CD4-positive, alpha-beta T cell (primary cell): Measurements from ENCODE around the gene LGR4. TPM values are rescaled to one million over a fixed set of nuclear protein-coding genes. Genes with fewer than 3 reads are reported as not detected.
"Not testable (repeated sequence)": the region's sequence is repeated elsewhere in the genome, so short reads cannot be mapped to it uniquely, and the experiment has no call there.

ENCODE experiments used
- ATAC-seq: fragments of 200-7000 bp; cut with Tn5 transposase; one replicate; pipeline ENCODE4 v1.10.0; 2022; ENCODE audit warnings: mild to moderate bottlenecking; ENCODE audit not compliant: poor library complexity
- CTCF ChIA-PET: fragments of 350-600 bp; sonication (Branson Sonifier 250); formaldehyde crosslinking; loops from one replicate; lab custom pipeline; 2021; ENCODE audit warnings: antibody characterized with exemption, inconsistent platforms; lab: Charles Lee
- POLR2A ChIA-PET: fragments of 350-600 bp; sonication (Branson Sonifier 250); formaldehyde crosslinking; loops from one replicate; lab custom pipeline; 2021; ENCODE audit warnings: antibody characterized with exemption, inconsistent platforms; lab: Charles Lee
- DNase-seq, 14 experiments: peaks; one replicate each; pipeline ENCODE4 v3.0.0-alpha.2; 2013 to 2020; ENCODE audit warnings: mixed read lengths in 2 of 14
- H3K27ac ChIP-seq, 2 donors: one replicate each; pipeline versions ENCODE4 v1.5.1 to v1.7.0; 2013; ENCODE audit warnings: low read length in 2 of 2, low read depth in 1 of 2, mild to moderate bottlenecking in 1 of 2
- H3K27me3 ChIP-seq, 2 experiments: 1 replicate in 1 of 2; 2 replicates in 1 of 2; pipeline versions ENCODE4 v1.6.1 to v1.7.0; 2013; ENCODE audit warnings: low read length in 2 of 2, control low read depth in 1 of 2, mild to moderate bottlenecking in 1 of 2, moderate library complexity in 1 of 2; ENCODE audit not compliant: insufficient read depth in 2 of 2, control insufficient read depth in 1 of 2
- H3K36me3 ChIP-seq: one replicate; pipeline ENCODE4 v1.6.1; 2013; ENCODE audit warnings: low read length, control low read depth; ENCODE audit not compliant: insufficient read depth
- H3K4me1 ChIP-seq: one replicate; pipeline ENCODE4 v1.6.1; 2013; ENCODE audit warnings: low read length, control low read depth; ENCODE audit not compliant: insufficient read depth
- H3K4me3 ChIP-seq: one replicate; pipeline ENCODE4 v1.5.1; 2013; ENCODE audit warnings: mild to moderate bottlenecking, low read length, moderate library complexity
- H3K9me3 ChIP-seq, 2 experiments: 1 replicate in 1 of 2; 2 replicates in 1 of 2; pipeline versions ENCODE4 v1.6.1 to v1.7.0; 2013; ENCODE audit warnings: low read length in 2 of 2, mild to moderate bottlenecking in 2 of 2, control low read depth in 1 of 2, moderate library complexity in 1 of 2; ENCODE audit not compliant: control insufficient read depth in 1 of 2, insufficient read depth in 1 of 2
- H3K27ac Mint-ChIP-seq: one replicate; pipeline ENCODE4 v1.8.0; 2020; ENCODE audit warnings: mixed read lengths
- H3K27me3 Mint-ChIP-seq: one replicate; pipeline ENCODE4 v1.8.0; 2021; ENCODE audit warnings: mixed read lengths
- H3K36me3 Mint-ChIP-seq: one replicate; pipeline ENCODE4 v1.8.0; 2021; ENCODE audit warnings: low read depth, mixed read lengths
- H3K4me1 Mint-ChIP-seq: one replicate; pipeline ENCODE4 v1.8.0; 2021; ENCODE audit warnings: low read depth, mixed read lengths
- H3K4me3 Mint-ChIP-seq: one replicate; pipeline ENCODE4 v1.8.0; 2020; ENCODE audit warnings: mild to moderate bottlenecking, mixed read lengths
- H3K9me3 Mint-ChIP-seq: one replicate; pipeline ENCODE4 v1.8.0; 2020; ENCODE audit warnings: mixed read lengths
- CTCF ChIP-seq: fragments of 200-600 bp; IDR thresholded peaks from one replicate; pipeline ENCODE4 v1.8.0; 2022; ENCODE audit warnings: antibody characterized with exemption, mild to moderate bottlenecking
- intact Hi-C, 2 experiments: fragments of 100-400 bp; cut with DNase I in 1 of 2; cut with micrococcal nuclease in 1 of 2; formaldehyde crosslinking; loops; one replicate each; pipeline versions ENCODE4 v1.15.1 to v1.9.0; 2023 to 2025; cut with DNase I, micrococcal nuclease
- total RNA-seq, 174 experiments: library from RNA in 2 of 174; stranded (reverse) in 2 of 174; gene quantifications; one replicate each; pipeline ENCODE4 v1.2.3 and lab custom pipeline; 2021 to 2026

Gene LGR4
- total RNA-seq, 2 experiments from 2014 or later, result 0.69 to 0.87 TPM

- no peak for DNase-seq
- TF ChIP-seq CTCF, result no peak
- Mint-ChIP-seq H3K36me3 (peaks cover 25% of the 10 kb centered on the region), H3K27ac (no peak overlapping the region), H3K27me3 (no peaks in the 10 kb centered on the region), H3K9me3 (no peaks in the 10 kb centered on the region), H3K4me1 (no peaks in the 10 kb centered on the region), H3K4me3 (no peak overlapping the region)
- Histone ChIP-seq H3K9me3 (no peaks in the 10 kb centered on the region), H3K27me3 (no peaks in the 10 kb centered on the region), H3K4me3 (no peak overlapping the region), H3K36me3 (no peaks in the 10 kb centered on the region), H3K4me1 (no peaks in the 10 kb centered on the region), H3K27ac (no peak overlapping the region)
- CTCF ChIA-PET, result interaction anchor here (0.7 to 1.4 kb wide), 3 partner anchors 23 to 68 kb away, joined by 3 read pairs; no protein-coding TSS in a partner anchor
- POLR2A ChIA-PET, result no interaction called here
- ATAC-seq, result no peak
- intact Hi-C loops, result no loop called here
Observed at GRCh38 chr11:27347359-27348339, 124.9 kb downstream of the LGR4 start.

- Mint-ChIP-seq H3K4me1 (no peaks in the 10 kb centered on the region), H3K27me3 (no peaks in the 10 kb centered on the region), H3K36me3 (peaks cover 4% of the 10 kb centered on the region), H3K9me3 (no peaks in the 10 kb centered on the region), H3K27ac (no peak overlapping the region), H3K4me3 (no peak overlapping the region)
- Histone ChIP-seq H3K36me3 (no peaks in the 10 kb centered on the region), H3K27me3 (no peaks in the 10 kb centered on the region), H3K9me3 (no peaks in the 10 kb centered on the region), H3K4me1 (no peaks in the 10 kb centered on the region), H3K4me3 (no peak overlapping the region), H3K27ac (no peak overlapping the region)
- intact Hi-C loops, result no loop called here
- no peak for DNase-seq
- POLR2A ChIA-PET, result no interaction called here
- no peak for TF ChIP-seq CTCF
- ATAC-seq, result no peak
- CTCF ChIA-PET, result no interaction called here
Observed at GRCh38 chr11:27339941-27340340, 132.6 kb downstream of the LGR4 start.

- CTCF ChIA-PET, intact Hi-C loops, ATAC-seq, H3K4me3 ChIP-seq, H3K36me3 Mint-ChIP-seq, H3K27ac Mint-ChIP-seq, H3K27me3 ChIP-seq, H3K27ac ChIP-seq, H3K4me1 ChIP-seq, H3K36me3 ChIP-seq, DNase-seq, H3K9me3 Mint-ChIP-seq, H3K9me3 ChIP-seq, H3K4me1 Mint-ChIP-seq, POLR2A ChIA-PET, H3K27me3 Mint-ChIP-seq, H3K4me3 Mint-ChIP-seq: not testable (repeated sequence)
Observed at GRCh38 chr11:27334764-27335163, 137.8 kb downstream of the LGR4 start.
